Mesenchymal stem cell (in vitro differentiated cells and primary cell): ENCODE results near the gene MAP2K5.

Source experiments
- DNase-seq: peaks from one replicate; pipeline ENCODE4 v3.0.0-alpha.2; 2013
- H2AFZ ChIP-seq: one replicate; pipeline ENCODE4 v1.6.1; 2013; ENCODE audit warnings: low read depth, mild to moderate bottlenecking, control low read depth, inconsistent platforms, low read length, moderate library complexity
- H2AK5ac ChIP-seq: 2 replicates; pipeline ENCODE4 v1.6.1; 2013; ENCODE audit warnings: low read length, moderate library complexity, mild to moderate bottlenecking, inconsistent platforms; ENCODE audit not compliant: severe bottlenecking
- H2BK120ac ChIP-seq: one replicate; pipeline ENCODE4 v1.6.1; 2013; ENCODE audit warnings: low read depth, mild to moderate bottlenecking, inconsistent platforms, low read length, moderate library complexity
- H2BK12ac ChIP-seq, 2 experiments: one replicate each; pipeline ENCODE4 v1.6.1; 2013; ENCODE audit warnings: inconsistent platforms in 2 of 2, low read length in 2 of 2, mild to moderate bottlenecking in 2 of 2, moderate library complexity in 2 of 2, control low read depth in 1 of 2
- H2BK15ac ChIP-seq: one replicate; pipeline ENCODE4 v1.6.1; 2013; ENCODE audit warnings: mild to moderate bottlenecking, low read depth, inconsistent platforms; ENCODE audit not compliant: poor library complexity, severe bottlenecking
- H2BK5ac ChIP-seq: 2 replicates; pipeline ENCODE4 v1.6.1; 2013; ENCODE audit warnings: low read depth, mild to moderate bottlenecking, low read length, control low read depth, inconsistent platforms; ENCODE audit not compliant: poor library complexity, severe bottlenecking
- H3K14ac ChIP-seq, 2 experiments: one replicate each; pipeline ENCODE4 v1.6.1; 2013; ENCODE audit warnings: inconsistent platforms in 2 of 2, low read length in 2 of 2, control low read depth in 1 of 2, mild to moderate bottlenecking in 1 of 2, moderate library complexity in 1 of 2
- H3K18ac ChIP-seq, 2 experiments: one replicate each; pipeline ENCODE4 v1.6.1; 2013; ENCODE audit warnings: inconsistent platforms in 2 of 2, low read length in 2 of 2, control low read depth in 1 of 2, low read depth in 1 of 2, mild to moderate bottlenecking in 1 of 2
- H3K23ac ChIP-seq, 2 experiments: one replicate each; pipeline ENCODE4 v1.6.1; 2013; ENCODE audit warnings: inconsistent platforms in 2 of 2, low read length in 2 of 2, mild to moderate bottlenecking in 2 of 2, moderate library complexity in 2 of 2, control low read depth in 1 of 2
- H3K27ac ChIP-seq: 2 replicates; pipeline ENCODE4 v1.5.1; 2013; ENCODE audit warnings: mild to moderate bottlenecking, moderate library complexity, low read length, control low read depth, inconsistent platforms; ENCODE audit not compliant: poor library complexity, severe bottlenecking
- H3K27me3 ChIP-seq, 2 experiments: 2 replicates each; pipeline versions ENCODE4 v1.6.1 to v1.7.0; 2013; ENCODE audit warnings: low read length in 2 of 2, mild to moderate bottlenecking in 2 of 2, moderate library complexity in 2 of 2, control low read depth in 1 of 2, inconsistent platforms in 1 of 2; ENCODE audit not compliant: control insufficient read depth in 1 of 2, insufficient read depth in 1 of 2
- H3K36me3 ChIP-seq, 2 experiments: 2 replicates each; pipeline versions ENCODE4 v1.6.1 to v1.7.0; 2013; ENCODE audit warnings: low read length in 2 of 2, control low read depth in 1 of 2, inconsistent platforms in 1 of 2, low read depth in 1 of 2, mild to moderate bottlenecking in 1 of 2; ENCODE audit not compliant: insufficient read depth in 2 of 2, control insufficient read depth in 1 of 2
- H3K4ac ChIP-seq, 2 experiments: one replicate each; pipeline ENCODE4 v1.6.1; 2013; ENCODE audit warnings: inconsistent platforms in 2 of 2, low read length in 2 of 2, mild to moderate bottlenecking in 2 of 2, moderate library complexity in 2 of 2, control low read depth in 1 of 2, low read depth in 1 of 2
- H3K4me1 ChIP-seq: 2 replicates; pipeline ENCODE4 v1.6.1; 2013; ENCODE audit warnings: low read depth, low read length, control low read depth; ENCODE audit not compliant: control insufficient read depth, insufficient read depth
- H3K4me2 ChIP-seq: 2 replicates; pipeline ENCODE4 v1.6.1; 2013; ENCODE audit warnings: low read length, mild to moderate bottlenecking, inconsistent platforms; ENCODE audit not compliant: poor library complexity, severe bottlenecking
- H3K4me3 ChIP-seq, 2 experiments: 2 replicates each; pipeline versions ENCODE4 v1.5.1 to v1.7.0; 2013; ENCODE audit warnings: low read length in 2 of 2, mild to moderate bottlenecking in 2 of 2, control low read depth in 1 of 2, low read depth in 1 of 2; ENCODE audit not compliant: insufficient read depth in 1 of 2
- H3K79me1 ChIP-seq: replicated peaks from 2 replicates; pipeline ENCODE4 v1.6.1; 2013; ENCODE audit warnings: mild to moderate bottlenecking, control low read depth, low read length, inconsistent platforms; ENCODE audit not compliant: poor library complexity, severe bottlenecking
- H3K9ac ChIP-seq: 2 replicates; pipeline ENCODE4 v1.7.0; 2013; ENCODE audit warnings: mild to moderate bottlenecking, low read length, moderate library complexity
- H3K9me3 ChIP-seq: 2 replicates; pipeline ENCODE4 v1.7.0; 2013; ENCODE audit warnings: mild to moderate bottlenecking, low read length; ENCODE audit not compliant: control insufficient read depth
- H4K8ac ChIP-seq: one replicate; pipeline ENCODE4 v1.6.1; 2013; ENCODE audit warnings: inconsistent platforms, mild to moderate bottlenecking, low read length, moderate library complexity
- H4K91ac ChIP-seq: one replicate; pipeline ENCODE4 v1.6.1; 2013; ENCODE audit warnings: mild to moderate bottlenecking, low read length, inconsistent platforms
- WGBS: methylation state at CpG from one replicate; pipeline ENCODE4 v1.1.7; 2013; ENCODE audit warnings: mixed read lengths; 5-methylcytosine and 5-hydroxymethylcytosine counted together

The MAP2K5 gene

DNA sequence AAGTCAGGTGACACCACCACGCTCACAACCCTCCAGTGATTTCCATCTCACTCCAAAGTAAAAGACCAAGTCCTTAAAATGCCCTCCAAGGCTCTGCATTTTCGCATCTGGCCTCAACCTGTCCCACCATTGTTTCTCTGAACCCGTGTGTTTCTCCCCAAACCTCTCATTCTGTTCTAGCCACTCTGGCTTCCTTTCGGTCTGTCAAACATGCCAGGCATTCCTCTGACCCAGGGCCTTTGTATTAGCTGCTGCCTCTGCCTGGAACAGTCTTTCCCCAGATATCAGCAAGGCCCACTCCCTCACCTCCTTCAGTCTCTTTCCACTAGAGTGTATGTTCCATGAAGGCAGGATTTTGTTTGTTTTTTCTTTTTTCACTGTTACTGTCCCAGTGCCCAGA is 16.0 kb downstream of the MAP2K5 start:
- Histone ChIP-seq H2BK12ac (no peak overlapping the region), H2BK5ac (no peak overlapping the region), H3K27me3 (no peaks in the 10 kb centered on the region), H3K9ac (no peak overlapping the region), H3K79me1 (peaks cover 19% of the 10 kb centered on the region), H3K23ac (no peak overlapping the region), H3K27ac (no peak overlapping the region), H4K8ac (no peak overlapping the region), H2AFZ (no peak overlapping the region), H2AK5ac (no peak overlapping the region), H3K14ac (no peak overlapping the region), H4K91ac (no peak overlapping the region), H3K4ac (no peak overlapping the region), H2BK120ac (no peak overlapping the region), H3K18ac (no peak overlapping the region), H3K9me3 (peaks cover 12% of the 10 kb centered on the region), H3K4me1 (no peaks in the 10 kb centered on the region), H3K36me3 (peaks cover 4 to 50% of the 10 kb centered on the region in 2 experiments), H3K4me2 (no peak overlapping the region), H2BK15ac (no peak overlapping the region), H3K4me3 (no peak overlapping the region)
- 85% methylated on average over 4 of the region's 4 CpGs for WGBS
- no peak for DNase-seq

DNA sequence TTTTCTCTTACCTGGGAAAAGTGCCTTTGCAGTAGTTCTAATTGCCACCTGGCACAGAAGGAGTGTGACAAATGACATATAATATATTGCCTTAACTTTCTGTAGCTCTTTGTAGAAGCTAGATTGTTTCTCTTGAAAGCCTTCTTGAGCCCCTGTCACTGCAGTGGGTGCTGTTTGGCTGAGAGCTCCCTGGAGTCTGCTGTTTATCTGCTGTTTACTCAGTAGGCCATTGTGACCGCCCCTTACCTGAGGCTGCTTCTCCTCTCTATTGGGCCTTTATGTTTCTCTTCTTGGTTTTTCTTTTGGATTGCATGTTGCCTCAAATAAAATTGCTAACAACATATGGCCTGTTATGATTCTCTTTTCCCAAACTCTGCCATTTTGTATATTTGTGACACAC is 16.7 kb downstream of the MAP2K5 start:
- WGBS = 100% methylated on average over 1 of the region's 1 CpG
- H3K23ac ChIP-seq = no peak overlapping the region

DNA sequence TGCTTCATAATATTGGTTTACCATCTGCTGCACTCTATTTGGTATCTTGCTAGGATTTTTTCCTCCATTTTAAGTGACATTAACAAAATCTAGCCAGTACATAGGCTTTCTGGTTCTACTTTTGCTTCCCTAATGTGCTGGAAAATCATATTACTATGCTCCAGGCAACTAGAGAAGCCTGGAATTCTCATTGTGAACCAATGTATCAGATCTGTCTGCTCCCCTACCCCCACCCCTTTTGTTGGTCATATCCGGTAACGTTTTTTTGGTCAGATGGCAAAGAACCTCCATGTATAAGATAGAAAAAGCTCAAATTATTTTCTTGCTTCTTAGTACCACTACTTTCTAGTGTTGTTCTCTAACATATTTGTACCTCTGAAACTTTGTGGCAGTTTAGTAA is 17.1 kb downstream of the MAP2K5 start:
- no peaks in the 10 kb centered on the region for H3K4me1 ChIP-seq
- no peak overlapping the region for H2BK5ac ChIP-seq
- H3K9me3 ChIP-seq = peaks cover 12% of the 10 kb centered on the region
- no peak overlapping the region for H3K4ac ChIP-seq
- no peak overlapping the region for H3K18ac ChIP-seq
- no peak for DNase-seq
- H2AFZ ChIP-seq = no peak overlapping the region
- H3K4me2 ChIP-seq = no peak overlapping the region
- no peak overlapping the region for H3K23ac ChIP-seq
- H3K9ac ChIP-seq = no peak overlapping the region
- H2BK120ac ChIP-seq = no peak overlapping the region
- peaks cover 16% of the 10 kb centered on the region for H3K79me1 ChIP-seq
- H3K4me3 ChIP-seq = no peak overlapping the region
- no peak overlapping the region for H4K8ac ChIP-seq
- no CpG with 5 or more reads among the region's 2 CpGs for WGBS
- no peak overlapping the region for H3K14ac ChIP-seq
- peaks cover 4 to 53% of the 10 kb centered on the region in 2 experiments for H3K36me3 ChIP-seq
- H3K27ac ChIP-seq = no peak overlapping the region
- H3K27me3 ChIP-seq = no peaks in the 10 kb centered on the region
- no peak overlapping the region for H2BK15ac ChIP-seq
- no peak overlapping the region for H4K91ac ChIP-seq
- no peak overlapping the region for H2BK12ac ChIP-seq
- no peak overlapping the region for H2AK5ac ChIP-seq

More for the DNA sequence above, 16.7 kb downstream of the MAP2K5 start:
- Histone ChIP-seq H3K9ac (no peak overlapping the region), H2BK12ac (no peak overlapping the region), H3K14ac (no peak overlapping the region), H4K8ac (no peak overlapping the region), H2AK5ac (no peak overlapping the region), H3K27ac (no peak overlapping the region), H3K18ac (no peak overlapping the region), H3K4ac (no peak overlapping the region), H3K36me3 (peaks cover 4 to 56% of the 10 kb centered on the region in 2 experiments), H2BK15ac (no peak overlapping the region), H4K91ac (no peak overlapping the region), H2BK5ac (no peak overlapping the region), H3K4me3 (no peak overlapping the region), H3K4me2 (no peak overlapping the region), H3K4me1 (no peaks in the 10 kb centered on the region), H2BK120ac (no peak overlapping the region), H3K79me1 (peaks cover 16% of the 10 kb centered on the region), H3K9me3 (peaks cover 12% of the 10 kb centered on the region), H2AFZ (no peak overlapping the region), H3K27me3 (no peaks in the 10 kb centered on the region)
- DNase-seq = no peak

DNA sequence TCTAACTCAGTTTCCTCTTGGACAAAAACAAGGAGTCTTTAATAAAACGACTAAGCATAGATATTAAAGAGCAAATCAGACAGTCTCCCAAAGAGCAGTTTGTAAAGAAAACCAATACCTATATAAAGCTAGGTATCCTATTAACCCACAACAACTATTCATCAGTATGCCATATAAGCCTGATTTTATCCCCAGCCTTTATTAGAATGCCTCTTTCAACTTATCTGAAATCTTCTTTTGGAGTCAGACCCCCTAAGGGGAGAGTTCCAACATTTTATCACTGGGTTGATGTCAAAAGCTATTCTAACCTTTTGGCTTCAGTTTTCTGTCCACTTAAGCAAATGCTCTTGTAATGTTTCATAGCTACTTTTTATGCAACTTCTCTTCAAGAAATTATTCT is 17.8 kb downstream of the MAP2K5 start:
- H3K4me3 ChIP-seq = no peak overlapping the region
- no peak overlapping the region for H2BK12ac ChIP-seq
- H3K79me1 ChIP-seq = peaks cover 11% of the 10 kb centered on the region
- H2BK15ac ChIP-seq = no peak overlapping the region
- H3K23ac ChIP-seq = no peak overlapping the region
- WGBS = 100% methylated on average over 1 of the region's 1 CpG
- no peak overlapping the region for H4K91ac ChIP-seq
- no peak overlapping the region for H3K4me2 ChIP-seq
- no peak overlapping the region for H4K8ac ChIP-seq
- H2BK120ac ChIP-seq = no peak overlapping the region
- H2AFZ ChIP-seq = no peak overlapping the region
- peaks cover 4 to 47% of the 10 kb centered on the region in 2 experiments for H3K36me3 ChIP-seq
- no peak overlapping the region for H2BK5ac ChIP-seq
- no peaks in the 10 kb centered on the region for H3K27me3 ChIP-seq
- no peak overlapping the region for H2AK5ac ChIP-seq
- H3K18ac ChIP-seq = no peak overlapping the region
- H3K4ac ChIP-seq = no peak overlapping the region
- no peak overlapping the region for H3K27ac ChIP-seq
- H3K9me3 ChIP-seq = peaks cover 12% of the 10 kb centered on the region
- no peak overlapping the region for H3K14ac ChIP-seq
- H3K9ac ChIP-seq = no peak overlapping the region
- no peaks in the 10 kb centered on the region for H3K4me1 ChIP-seq
- DNase-seq = no peak
